CD4-positive, alpha-beta memory T cell (primary cell): ENCODE data around the gene TNFRSF6B. TPM values are rescaled to one million over a fixed set of nuclear protein-coding genes. Genes with fewer than 3 reads are reported as not detected.

Experiments used
- CTCF ChIA-PET: fragments of 350-600 bp; sonication (Branson Sonifier 250); formaldehyde crosslinking; loops from one replicate; lab custom pipeline; 2021; ENCODE audit warnings: inconsistent platforms; ENCODE audit not compliant: partially characterized antibody; lab: Charles Lee
- POLR2A ChIA-PET: fragments of 350-600 bp; sonication (Branson Sonifier 250); formaldehyde crosslinking; loops from one replicate; lab custom pipeline; 2021; ENCODE audit not compliant: partially characterized antibody; lab: Charles Lee
- DNase-seq, 5 donors: peaks; one replicate each; pipeline versions ENCODE4 v3.0.0 to v3.0.0-alpha.2; 2020 to 2022; ENCODE audit warnings: mixed read lengths in 1 of 5
- H3K27ac ChIP-seq: one replicate; pipeline ENCODE4 v1.7.0; 2013; ENCODE audit warnings: low read depth, low read length
- H3K27me3 ChIP-seq: 2 replicates; pipeline ENCODE4 v1.7.0; 2013; ENCODE audit warnings: mild to moderate bottlenecking, low read length, moderate library complexity; ENCODE audit not compliant: insufficient read depth
- H3K36me3 ChIP-seq: 2 replicates; pipeline ENCODE4 v1.7.0; 2013; ENCODE audit warnings: mild to moderate bottlenecking, low read length, moderate library complexity; ENCODE audit not compliant: insufficient read depth
- H3K4me1 ChIP-seq: 2 replicates; pipeline ENCODE4 v1.7.0; 2013; ENCODE audit warnings: mild to moderate bottlenecking, low read length, moderate library complexity; ENCODE audit not compliant: insufficient read depth
- H3K4me3 ChIP-seq, 2 donors: one replicate each; pipeline ENCODE4 v1.7.0; 2013; ENCODE audit warnings: low read length in 2 of 2, mild to moderate bottlenecking in 1 of 2
- H3K9me3 ChIP-seq, 2 donors: one replicate each; pipeline ENCODE4 v1.7.0; 2013; ENCODE audit warnings: low read length in 2 of 2, control low read depth in 1 of 2; ENCODE audit not compliant: control insufficient read depth in 1 of 2
- H3K27ac Mint-ChIP-seq, 7 donors: one replicate each; pipeline ENCODE4 v1.8.0; 2020 to 2021; ENCODE audit warnings: mixed read lengths in 7 of 7, mild to moderate bottlenecking in 6 of 7, inconsistent platforms in 3 of 7, moderate library complexity in 3 of 7
- H3K27me3 Mint-ChIP-seq, 2 donors: one replicate each; pipeline ENCODE4 v1.8.0; 2020 to 2021; ENCODE audit warnings: mixed read lengths in 2 of 2
- H3K36me3 Mint-ChIP-seq, 2 donors: one replicate each; pipeline ENCODE4 v1.8.0; 2020 to 2021; ENCODE audit warnings: mixed read lengths in 2 of 2, inconsistent platforms in 1 of 2, mild to moderate bottlenecking in 1 of 2
- H3K4me1 Mint-ChIP-seq, 4 donors: one replicate each; pipeline ENCODE4 v1.8.0; 2020 to 2021; ENCODE audit warnings: mixed read lengths in 4 of 4, mild to moderate bottlenecking in 1 of 4
- H3K4me3 Mint-ChIP-seq, 8 donors: one replicate each; pipeline ENCODE4 v1.8.0; 2020 to 2021; ENCODE audit warnings: mixed read lengths in 8 of 8, mild to moderate bottlenecking in 7 of 8, moderate library complexity in 6 of 8, inconsistent platforms in 3 of 8
- H3K9me3 Mint-ChIP-seq, 8 donors: one replicate each; pipeline ENCODE4 v1.8.0; 2020 to 2021; ENCODE audit warnings: mixed read lengths in 8 of 8, mild to moderate bottlenecking in 5 of 8, inconsistent platforms in 3 of 8, moderate library complexity in 1 of 8
- intact Hi-C: fragments of 100-400 bp; cut with micrococcal nuclease; formaldehyde crosslinking; loops from one replicate; pipeline ENCODE4 v1.15.1; 2023
- polyA plus RNA-seq, 2 donors: library from polyadenylated mRNA; unstranded; fragments of 300-500 nt; fragmentation: Illumina TruSeq; gene quantifications; one replicate each; pipeline ENCODE4 v1.2.3, GENCODE V29; 2021
- total RNA-seq, 2 experiments: library from RNA; stranded (reverse); gene quantifications; one replicate each; pipeline ENCODE4 v1.2.3, GENCODE V29; 2021

The TNFRSF6B gene
- total and polyA plus RNA-seq, 4 experiments from 2014 or later, result not detected

DNA sequence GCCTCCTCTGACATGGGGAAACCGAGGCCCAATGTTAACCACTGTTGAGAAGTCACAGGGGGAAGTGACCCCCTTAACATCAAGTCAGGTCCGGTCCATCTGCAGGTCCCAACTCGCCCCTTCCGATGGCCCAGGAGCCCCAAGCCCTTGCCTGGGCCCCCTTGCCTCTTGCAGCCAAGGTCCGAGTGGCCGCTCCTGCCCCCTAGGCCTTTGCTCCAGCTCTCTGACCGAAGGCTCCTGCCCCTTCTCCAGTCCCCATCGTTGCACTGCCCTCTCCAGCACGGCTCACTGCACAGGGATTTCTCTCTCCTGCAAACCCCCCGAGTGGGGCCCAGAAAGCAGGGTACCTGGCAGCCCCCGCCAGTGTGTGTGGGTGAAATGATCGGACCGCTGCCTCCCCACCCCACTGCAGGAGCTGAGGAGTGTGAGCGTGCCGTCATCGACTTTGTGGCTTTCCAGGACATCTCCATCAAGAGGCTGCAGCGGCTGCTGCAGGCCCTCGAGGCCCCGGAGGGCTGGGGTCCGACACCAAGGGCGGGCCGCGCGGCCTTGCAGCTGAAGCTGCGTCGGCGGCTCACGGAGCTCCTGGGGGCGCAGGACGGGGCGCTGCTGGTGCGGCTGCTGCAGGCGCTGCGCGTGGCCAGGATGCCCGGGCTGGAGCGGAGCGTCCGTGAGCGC lies 1.6 kb downstream of the TNFRSF6B start:
- Histone ChIP-seq H3K36me3 (no peaks in the 10 kb centered on the region), H3K27ac (no peak overlapping the region), H3K9me3 (no peaks in the 10 kb centered on the region), H3K4me1 (peaks cover 47% of the 10 kb centered on the region), H3K27me3 (no peaks in the 10 kb centered on the region), H3K4me3 (no peak overlapping the region)
- Mint-ChIP-seq H3K4me1 (peaks cover 6 to 38% (median 17%) of the 10 kb centered on the region in 4 donors), H3K4me3 (no peak overlapping the region), H3K36me3 (peaks cover 0 to 3% of the 10 kb centered on the region in 2 donors), H3K27ac (no peak overlapping the region), H3K9me3 (peaks cover 0 to 3% (median 0%) of the 10 kb centered on the region in 8 donors), H3K27me3 (no peaks in the 10 kb centered on the region)
- intact Hi-C loops, result no loop called here
- POLR2A ChIA-PET, result interaction anchor here (0.8 to 3.6 kb wide), 10 partner anchors 9 to 282 kb away, joined by 3 to 26 read pairs (median 3); partner anchors contain the start of genes ARFRP1, GMEB2, LIME1 and SAMD10
- CTCF ChIA-PET, result interaction anchor here (1.0 kb wide), 1 partner anchor 116 kb away, joined by 3 read pairs; no protein-coding TSS in a partner anchor
- DNase-seq, result no peak

DNA sequence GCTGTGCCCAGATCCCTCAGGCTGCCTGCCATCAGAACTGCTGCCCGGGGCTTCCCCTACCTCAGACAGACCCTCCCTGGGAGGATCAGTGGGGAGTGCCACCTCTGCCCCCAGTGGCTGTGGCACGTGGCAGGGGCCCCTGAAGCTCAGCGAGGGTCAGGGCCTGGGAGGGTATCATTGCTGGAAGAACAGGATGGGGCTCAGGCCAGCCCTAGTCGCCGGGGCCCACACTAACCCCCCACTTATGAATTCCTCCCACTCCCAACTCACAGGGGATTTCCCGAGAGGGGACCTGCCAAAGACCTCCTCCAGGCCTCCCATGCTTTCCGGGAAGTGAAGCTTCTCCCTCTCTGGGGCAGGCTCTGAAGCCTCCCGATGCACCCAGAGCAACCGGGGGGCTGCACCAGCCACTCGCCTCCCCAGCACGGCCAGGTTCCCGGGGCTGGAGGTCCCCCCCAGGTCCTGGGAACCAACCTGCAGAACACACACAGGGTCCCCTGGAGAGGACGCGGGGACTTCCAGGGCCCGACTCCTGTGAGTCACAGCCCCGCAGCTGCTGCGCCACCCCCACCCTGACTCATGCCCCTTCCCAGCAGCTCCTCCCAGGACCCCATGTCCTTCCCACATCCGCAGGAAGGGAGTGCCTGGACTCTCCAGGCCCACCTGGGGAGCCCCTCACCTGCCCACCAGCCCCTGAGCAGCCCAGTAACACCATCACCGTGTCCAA lies 2.5 kb downstream of the TNFRSF6B start:
- H3K27ac ChIP-seq, result no peak overlapping the region
- Mint-ChIP-seq H3K27ac (peak overlapping the region in 2 of 7 donors; percentile 47 to 48), H3K27me3 (no peaks in the 10 kb centered on the region), H3K4me3 (no peak overlapping the region), H3K9me3 (no peaks in the 10 kb centered on the region), H3K4me1 (peaks cover 6 to 39% (median 17%) of the 10 kb centered on the region in 4 donors), H3K36me3 (peaks cover 0 to 3% of the 10 kb centered on the region in 2 donors)
- H3K4me3 ChIP-seq, result no peak overlapping the region
- ChIA-PET CTCF (interaction anchor here (1.0 kb wide), 1 partner anchor 117 kb away, joined by 3 read pairs; no protein-coding TSS in a partner anchor), POLR2A (interaction anchor here (0.9 to 3.6 kb wide), 6 partner anchors 8 to 132 kb away, joined by 3 to 26 read pairs (median 4); partner anchors contain the start of genes ARFRP1, GMEB2, LIME1 and SLC2A4RG)
- no peak for DNase-seq
- H3K9me3 ChIP-seq, result no peaks in the 10 kb centered on the region
- H3K4me1 ChIP-seq, result peaks cover 47% of the 10 kb centered on the region
- no peaks in the 10 kb centered on the region for H3K27me3 ChIP-seq
- intact Hi-C loops, result no loop called here
- peaks cover 5% of the 10 kb centered on the region for H3K36me3 ChIP-seq

DNA sequence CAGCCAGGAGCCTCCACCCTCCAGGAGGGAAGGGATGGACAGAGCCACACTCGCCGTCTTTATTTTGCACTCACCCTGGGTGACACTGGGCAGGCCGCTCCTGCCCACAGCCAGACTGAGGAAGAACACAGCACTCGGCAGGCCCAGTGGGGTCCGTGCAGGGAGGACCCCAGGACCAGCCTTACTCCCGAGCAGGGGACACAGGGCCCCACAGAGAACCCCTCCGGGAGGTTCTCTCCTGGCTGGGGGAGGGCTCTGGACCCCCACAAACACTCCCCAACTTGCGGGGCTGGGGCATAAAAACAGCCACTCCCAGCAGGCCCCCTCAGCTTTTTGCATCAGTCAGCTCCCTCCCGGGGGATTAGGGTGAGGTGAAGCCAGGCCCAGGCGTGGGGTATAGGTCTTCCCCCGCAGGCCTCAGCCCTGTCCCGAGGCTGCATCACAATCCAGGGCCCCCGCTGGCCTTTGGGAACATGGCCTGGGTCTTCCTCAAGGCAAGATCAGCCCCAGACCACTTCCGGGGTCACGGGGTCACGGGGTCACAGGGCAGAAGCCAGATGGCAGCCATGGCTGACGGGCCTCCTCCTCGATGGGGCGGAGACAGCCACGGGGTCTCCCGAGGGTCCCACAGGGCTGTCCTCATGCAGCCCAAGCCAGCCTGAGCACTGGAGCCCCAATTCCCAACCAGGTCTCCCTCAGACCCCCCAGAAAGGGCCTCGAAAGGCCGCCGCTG lies 3.2 kb downstream of the TNFRSF6B start:
- intact Hi-C loops, result no loop called here
- Mint-ChIP-seq H3K27ac (peak overlapping the region in 2 of 7 donors; percentile 47 to 48), H3K4me1 (peaks cover 6 to 39% (median 17%) of the 10 kb centered on the region in 4 donors), H3K36me3 (peaks cover 0 to 8% of the 10 kb centered on the region in 2 donors), H3K9me3 (no peaks in the 10 kb centered on the region), H3K27me3 (no peaks in the 10 kb centered on the region), H3K4me3 (no peak overlapping the region)
- H3K4me1 ChIP-seq, result peaks cover 47% of the 10 kb centered on the region
- CTCF ChIA-PET, result no interaction called here
- no peak for DNase-seq
- no peaks in the 10 kb centered on the region for H3K9me3 ChIP-seq
- H3K36me3 ChIP-seq, result peaks cover 12% of the 10 kb centered on the region
- POLR2A ChIA-PET, result interaction anchor here (1.1 to 3.6 kb wide), 4 partner anchors 37 to 132 kb away, joined by 3 to 18 read pairs (median 4); partner anchors contain the start of genes GMEB2, LIME1 and SLC2A4RG
- H3K27me3 ChIP-seq, result no peaks in the 10 kb centered on the region
- H3K4me3 ChIP-seq, result no peak overlapping the region
- no peak overlapping the region for H3K27ac ChIP-seq

DNA sequence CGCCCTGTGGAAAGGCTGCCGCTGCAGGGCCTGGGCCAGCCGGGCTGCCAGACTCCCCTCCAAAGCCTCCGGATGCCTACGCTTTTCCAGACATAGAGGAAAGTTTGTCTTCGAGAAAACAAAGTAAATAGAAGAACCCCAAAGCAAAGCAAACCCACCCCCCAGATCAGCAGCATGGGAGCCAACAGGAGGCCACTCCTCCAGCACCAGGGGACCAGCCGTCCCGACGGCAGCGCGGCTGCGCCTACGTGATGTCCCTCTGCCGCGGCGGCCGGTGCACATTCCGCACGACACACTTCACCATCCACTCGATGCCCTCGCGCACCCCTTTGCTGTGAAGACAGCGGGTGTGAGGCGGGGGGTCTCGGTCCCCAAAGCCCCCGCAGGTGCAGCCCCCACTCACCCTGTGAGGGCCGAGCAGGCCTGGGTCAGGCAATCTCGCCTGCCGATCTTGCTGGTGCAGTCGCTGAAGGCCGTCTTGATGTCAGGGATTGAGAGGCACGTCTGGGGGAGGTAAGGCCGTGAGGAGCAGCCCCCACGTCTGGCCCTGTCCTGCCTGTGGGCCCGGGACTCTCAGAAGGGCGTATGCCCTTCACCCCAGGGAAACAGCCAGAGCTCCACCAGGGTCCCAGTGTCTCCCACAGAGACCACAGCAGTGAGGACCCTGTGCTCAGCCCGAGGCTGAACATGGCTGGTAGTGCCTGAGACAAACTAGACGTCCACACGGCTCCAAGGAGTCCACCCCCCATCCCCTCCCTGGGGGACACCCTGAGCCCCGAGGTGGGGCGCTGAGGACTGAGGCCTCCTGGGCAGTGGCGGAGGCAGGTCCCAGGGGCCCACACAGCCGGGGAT lies 4.0 kb downstream of the TNFRSF6B start:
- H3K27me3 ChIP-seq, result no peaks in the 10 kb centered on the region
- CTCF ChIA-PET, result no interaction called here
- H3K9me3 ChIP-seq, result no peaks in the 10 kb centered on the region
- H3K27ac ChIP-seq, result no peak overlapping the region
- Mint-ChIP-seq H3K27me3 (no peaks in the 10 kb centered on the region), H3K36me3 (peaks cover 0 to 15% of the 10 kb centered on the region in 2 donors), H3K27ac (no peak overlapping the region), H3K9me3 (peaks cover 0 to 1% (median 0%) of the 10 kb centered on the region in 8 donors), H3K4me3 (no peak overlapping the region), H3K4me1 (peaks cover 7 to 42% (median 17%) of the 10 kb centered on the region in 4 donors)
- H3K4me3 ChIP-seq, result no peak overlapping the region
- intact Hi-C loops, result no loop called here
- H3K4me1 ChIP-seq, result peaks cover 47% of the 10 kb centered on the region
- peaks cover 20% of the 10 kb centered on the region for H3K36me3 ChIP-seq
- POLR2A ChIA-PET, result interaction anchor here (0.5 to 2.1 kb wide), 4 partner anchors 27 to 39 kb away, joined by 3 to 8 read pairs (median 4); partner anchors contain the start of genes LIME1 and SLC2A4RG
- DNase-seq, result peak in 1 of 5 donors; percentile 19

DNA sequence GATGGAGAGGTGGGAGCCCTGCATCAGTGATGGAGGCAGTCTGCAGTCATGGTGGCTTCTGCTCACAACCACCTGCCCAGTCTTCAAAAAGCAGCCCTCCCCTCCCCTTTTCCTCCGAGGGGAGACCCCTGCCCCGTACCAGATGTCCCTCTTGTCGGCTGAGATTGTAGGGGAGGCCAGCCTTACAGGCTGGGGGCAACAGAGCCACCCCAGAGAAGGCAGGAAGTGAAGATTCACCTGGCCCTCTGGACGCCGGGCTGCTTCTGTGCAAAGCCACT lies 4.5 kb downstream of the TNFRSF6B start:
- POLR2A ChIA-PET, result interaction anchor here (1.1 to 2.1 kb wide), 3 partner anchors 33 to 38 kb away, joined by 3 to 8 read pairs (median 4); partner anchors contain the start of genes LIME1 and SLC2A4RG
- peaks cover 2 to 21% of the 10 kb centered on the region in 2 donors for H3K36me3 Mint-ChIP-seq
- peaks cover 7 to 48% (median 17%) of the 10 kb centered on the region in 4 donors for H3K4me1 Mint-ChIP-seq
- no peaks in the 10 kb centered on the region for H3K27me3 Mint-ChIP-seq
- H3K4me3 ChIP-seq, result no peak overlapping the region
- DNase-seq, result no peak
- H3K27ac Mint-ChIP-seq, result no peak overlapping the region
- no peaks in the 10 kb centered on the region for H3K27me3 ChIP-seq
- H3K4me3 Mint-ChIP-seq, result peak overlapping the region in 1 of 8 donors; percentile 35
- H3K36me3 ChIP-seq, result peaks cover 26% of the 10 kb centered on the region
- CTCF ChIA-PET, result no interaction called here
- H3K9me3 Mint-ChIP-seq, result peaks cover 0 to 1% (median 0%) of the 10 kb centered on the region in 8 donors
- H3K4me1 ChIP-seq, result peaks cover 49% of the 10 kb centered on the region
- H3K9me3 ChIP-seq, result no peaks in the 10 kb centered on the region
- no peak overlapping the region for H3K27ac ChIP-seq
- intact Hi-C loops, result no loop called here

DNA sequence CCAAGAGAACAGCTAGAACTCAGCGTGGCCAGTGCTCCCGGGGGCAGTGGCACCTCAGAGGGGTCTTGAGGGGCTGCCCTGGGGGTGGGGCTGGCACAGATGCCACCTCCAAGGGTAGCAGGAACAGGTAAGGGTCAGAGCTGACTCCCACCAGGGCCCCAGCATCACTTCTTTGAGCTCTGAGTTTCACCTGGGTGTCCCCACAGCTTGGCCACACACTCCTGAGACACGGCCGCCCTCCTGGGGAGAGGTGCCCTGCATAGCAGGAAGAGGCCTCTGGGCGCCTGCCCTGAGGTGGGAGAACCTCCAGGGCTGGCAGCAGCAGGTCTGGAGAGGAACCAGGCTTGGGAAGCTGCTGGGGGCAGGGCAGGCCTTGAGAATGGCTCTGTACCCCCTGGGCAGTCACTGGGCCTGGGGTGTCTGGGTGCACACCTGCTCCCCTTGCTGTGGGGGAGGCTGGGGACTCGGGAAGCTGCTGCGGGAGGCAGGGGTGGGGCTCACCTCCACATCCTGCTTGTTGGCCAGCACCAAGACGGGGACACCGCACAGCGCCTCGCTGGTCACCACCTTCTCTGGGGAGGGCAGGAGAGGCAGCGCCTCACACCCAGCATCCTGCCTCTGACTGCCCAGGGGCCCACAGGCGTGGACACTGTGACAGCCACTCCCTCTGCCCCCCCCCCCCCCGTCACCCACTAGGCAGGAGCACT lies 5.0 kb downstream of the TNFRSF6B start:
- H3K4me3 Mint-ChIP-seq, result peak overlapping the region in 1 of 8 donors; percentile 35
- H3K4me1 ChIP-seq, result peaks cover 49% of the 10 kb centered on the region
- peaks cover 3 to 23% of the 10 kb centered on the region in 2 donors for H3K36me3 Mint-ChIP-seq
- H3K36me3 ChIP-seq, result peaks cover 31% of the 10 kb centered on the region
- H3K27ac ChIP-seq, result no peak overlapping the region
- H3K9me3 ChIP-seq, result no peaks in the 10 kb centered on the region
- intact Hi-C loops, result no loop called here
- H3K4me3 ChIP-seq, result no peak overlapping the region
- H3K27me3 ChIP-seq, result no peaks in the 10 kb centered on the region
- no peaks in the 10 kb centered on the region for H3K27me3 Mint-ChIP-seq
- CTCF ChIA-PET, result no interaction called here
- H3K27ac Mint-ChIP-seq, result peak overlapping the region in 1 of 7 donors; percentile 75
- peak in 1 of 5 donors; percentile 30 for DNase-seq
- H3K9me3 Mint-ChIP-seq, result peaks cover 0 to 1% (median 0%) of the 10 kb centered on the region in 8 donors
- peaks cover 7 to 50% (median 15%) of the 10 kb centered on the region in 4 donors for H3K4me1 Mint-ChIP-seq
- POLR2A ChIA-PET, result interaction anchor here (1.1 to 2.1 kb wide), 3 partner anchors 32 to 37 kb away, joined by 3 to 8 read pairs (median 4); partner anchors contain the start of genes LIME1 and SLC2A4RG
